K562 (cell line): ENCODE data around the gene OR5AC2. TPM values are rescaled to one million over a fixed set of nuclear protein-coding genes. Genes with fewer than 3 reads are reported as not detected.

ENCODE experiments used
- polyA plus RNA-seq, 8 experiments: library from polyadenylated mRNA; depleted of rRNA in 4 of 8; stranded (reverse) in 5 of 8; unstranded in 3 of 8; fragments of >200 nt; fragmentation: Nextera tagmentation in 2 of 8; fragmentation: Illumina TruSeq in 1 of 8; extraction: Ambion mirVana in 2 of 8; extraction: Trizol in 1 of 8; gene quantifications; 2 replicates each; pipeline versions ENCODE4 v1.2.1 to v1.2.3, GENCODE V29; 2011 to 2014; ENCODE audit warnings: inconsistent platforms in 1 of 8, missing spikeins in 1 of 8
- total RNA-seq, 7 experiments: library from RNA; depleted of rRNA in 6 of 7; stranded (reverse); fragments of >200 nt in 6 of 7; fragmentation: Illumina TruSeq in 2 of 7; extraction: Trizol in 2 of 7; gene quantifications; 2 replicates each; pipeline versions ENCODE4 v1.2.1 to v1.2.3, GENCODE V29; 2011 to 2021; ENCODE audit warnings: low replicate concordance in 1 of 7

OR5AC2 gene
- total and polyA plus RNA-seq, 9 of the 15 experiments (the other 6 are each of a cell fraction or from before 2014, with no cell fraction given): not detected

Other genes with a start within 250 kb of the OR5AC2 start
- gene RIOX2, start 114.7 kb upstream of the OR5AC2 start, total RNA-seq (2014; rRNA removed): 25.1 and 29.8 TPM in 2 replicates
- 33.3 and 35.0 TPM in 2 replicates for gene RIOX2, start 114.7 kb upstream of the OR5AC2 start, total RNA-seq (2014; rRNA removed; fragmentation: Illumina TruSeq; extraction: Trizol)
- gene RIOX2, start 114.7 kb upstream of the OR5AC2 start, total RNA-seq (2015; rRNA removed; fragmentation: Illumina TruSeq; extraction: Trizol): 29.3 and 33.1 TPM in 2 replicates
- gene RIOX2, start 114.7 kb upstream of the OR5AC2 start, total RNA-seq (2021): 22.2 and 24.0 TPM in 2 replicates
- gene RIOX2, start 114.7 kb upstream of the OR5AC2 start, polyA plus RNA-seq (2011; rRNA removed): 21.1 and 33.7 TPM in 2 replicates
- gene RIOX2, start 114.7 kb upstream of the OR5AC2 start, polyA plus RNA-seq (2014; fragmentation: Illumina TruSeq; extraction: Trizol): 25.9 and 31.3 TPM in 2 replicates
- gene RIOX2, start 114.7 kb upstream of the OR5AC2 start, polyA plus RNA-seq (2014; fragmentation: Nextera tagmentation; extraction: Ambion mirVana): 10 to 100 TPM; 32.6 to 56.0 TPM
- 23.6 and 31.2 TPM in 2 replicates for gene RIOX2, start 114.7 kb upstream of the OR5AC2 start, polyA plus RNA-seq (2014; rRNA removed)
- not detected in 2 replicates for gene GABRR3, start 51.9 kb upstream of the OR5AC2 start, total RNA-seq (2014; rRNA removed)
- gene GABRR3, start 51.9 kb upstream of the OR5AC2 start, total RNA-seq (2014; rRNA removed; fragmentation: Illumina TruSeq; extraction: Trizol): not detected in 2 replicates
- not detected in 2 replicates for gene GABRR3, start 51.9 kb upstream of the OR5AC2 start, total RNA-seq (2015; rRNA removed; fragmentation: Illumina TruSeq; extraction: Trizol)
- gene GABRR3, start 51.9 kb upstream of the OR5AC2 start, total RNA-seq (2021): not detected in 2 replicates
- gene GABRR3, start 51.9 kb upstream of the OR5AC2 start, polyA plus RNA-seq (2011; rRNA removed): not detected in 2 replicates
- gene GABRR3, start 51.9 kb upstream of the OR5AC2 start, polyA plus RNA-seq (2014; fragmentation: Illumina TruSeq; extraction: Trizol): not detected in 2 replicates
- not detected for gene GABRR3, start 51.9 kb upstream of the OR5AC2 start, polyA plus RNA-seq (2014; fragmentation: Nextera tagmentation; extraction: Ambion mirVana)
- gene GABRR3, start 51.9 kb upstream of the OR5AC2 start, polyA plus RNA-seq (2014; rRNA removed): not detected in 2 replicates
- gene OR5H1, start 43.5 kb downstream of the OR5AC2 start, total RNA-seq (2014; rRNA removed): not detected in 2 replicates
- not detected in 2 replicates for gene OR5H1, start 43.5 kb downstream of the OR5AC2 start, total RNA-seq (2014; rRNA removed; fragmentation: Illumina TruSeq; extraction: Trizol)
- not detected in 2 replicates for gene OR5H1, start 43.5 kb downstream of the OR5AC2 start, total RNA-seq (2015; rRNA removed; fragmentation: Illumina TruSeq; extraction: Trizol)
- not detected in 2 replicates for gene OR5H1, start 43.5 kb downstream of the OR5AC2 start, total RNA-seq (2021)
- gene OR5H1, start 43.5 kb downstream of the OR5AC2 start, polyA plus RNA-seq (2011; rRNA removed): not detected in 2 replicates
- not detected in 2 replicates for gene OR5H1, start 43.5 kb downstream of the OR5AC2 start, polyA plus RNA-seq (2014; fragmentation: Illumina TruSeq; extraction: Trizol)
- gene OR5H1, start 43.5 kb downstream of the OR5AC2 start, polyA plus RNA-seq (2014; fragmentation: Nextera tagmentation; extraction: Ambion mirVana): not detected
- gene OR5H1, start 43.5 kb downstream of the OR5AC2 start, polyA plus RNA-seq (2014; rRNA removed): not detected in 2 replicates
- gene OR5H14, start 60.3 kb downstream of the OR5AC2 start, total RNA-seq (2014; rRNA removed): not detected in 2 replicates
- not detected in 2 replicates for gene OR5H14, start 60.3 kb downstream of the OR5AC2 start, total RNA-seq (2014; rRNA removed; fragmentation: Illumina TruSeq; extraction: Trizol)
- gene OR5H14, start 60.3 kb downstream of the OR5AC2 start, total RNA-seq (2015; rRNA removed; fragmentation: Illumina TruSeq; extraction: Trizol): not detected in 2 replicates
- gene OR5H14, start 60.3 kb downstream of the OR5AC2 start, total RNA-seq (2021): not detected in 2 replicates
- gene OR5H14, start 60.3 kb downstream of the OR5AC2 start, polyA plus RNA-seq (2011; rRNA removed): not detected in 2 replicates
- gene OR5H14, start 60.3 kb downstream of the OR5AC2 start, polyA plus RNA-seq (2014; fragmentation: Illumina TruSeq; extraction: Trizol): not detected in 2 replicates
- not detected for gene OR5H14, start 60.3 kb downstream of the OR5AC2 start, polyA plus RNA-seq (2014; fragmentation: Nextera tagmentation; extraction: Ambion mirVana)
- gene OR5H14, start 60.3 kb downstream of the OR5AC2 start, polyA plus RNA-seq (2014; rRNA removed): not detected in 2 replicates
- gene OR5H15, start 79.5 kb downstream of the OR5AC2 start, total RNA-seq (2014; rRNA removed): not detected in 2 replicates
- gene OR5H15, start 79.5 kb downstream of the OR5AC2 start, total RNA-seq (2014; rRNA removed; fragmentation: Illumina TruSeq; extraction: Trizol): not detected in 2 replicates
- gene OR5H15, start 79.5 kb downstream of the OR5AC2 start, total RNA-seq (2015; rRNA removed; fragmentation: Illumina TruSeq; extraction: Trizol): not detected in 2 replicates
- gene OR5H15, start 79.5 kb downstream of the OR5AC2 start, total RNA-seq (2021): not detected in 2 replicates
- gene OR5H15, start 79.5 kb downstream of the OR5AC2 start, polyA plus RNA-seq (2011; rRNA removed): not detected in 2 replicates
- gene OR5H15, start 79.5 kb downstream of the OR5AC2 start, polyA plus RNA-seq (2014; fragmentation: Illumina TruSeq; extraction: Trizol): not detected in 2 replicates
- not detected for gene OR5H15, start 79.5 kb downstream of the OR5AC2 start, polyA plus RNA-seq (2014; fragmentation: Nextera tagmentation; extraction: Ambion mirVana)
- not detected in 2 replicates for gene OR5H15, start 79.5 kb downstream of the OR5AC2 start, polyA plus RNA-seq (2014; rRNA removed)
- gene OR5H6, start 177.1 kb downstream of the OR5AC2 start, total RNA-seq (2014; rRNA removed): not detected in 2 replicates
- gene OR5H6, start 177.1 kb downstream of the OR5AC2 start, total RNA-seq (2014; rRNA removed; fragmentation: Illumina TruSeq; extraction: Trizol): not detected in 2 replicates
- not detected in 2 replicates for gene OR5H6, start 177.1 kb downstream of the OR5AC2 start, total RNA-seq (2015; rRNA removed; fragmentation: Illumina TruSeq; extraction: Trizol)
- not detected in 2 replicates for gene OR5H6, start 177.1 kb downstream of the OR5AC2 start, total RNA-seq (2021)
- gene OR5H6, start 177.1 kb downstream of the OR5AC2 start, polyA plus RNA-seq (2011; rRNA removed): not detected in 2 replicates
- gene OR5H6, start 177.1 kb downstream of the OR5AC2 start, polyA plus RNA-seq (2014; fragmentation: Illumina TruSeq; extraction: Trizol): not detected in 2 replicates
- gene OR5H6, start 177.1 kb downstream of the OR5AC2 start, polyA plus RNA-seq (2014; fragmentation: Nextera tagmentation; extraction: Ambion mirVana): under 1 TPM in 1 of 2 experiments, not detected in 1; 0.08 TPM
- gene OR5H6, start 177.1 kb downstream of the OR5AC2 start, polyA plus RNA-seq (2014; rRNA removed): not detected in 2 replicates
- not detected in 2 replicates for gene OR5H2, start 195.3 kb downstream of the OR5AC2 start, total RNA-seq (2014; rRNA removed)
- gene OR5H2, start 195.3 kb downstream of the OR5AC2 start, total RNA-seq (2014; rRNA removed; fragmentation: Illumina TruSeq; extraction: Trizol): not detected in 2 replicates
- gene OR5H2, start 195.3 kb downstream of the OR5AC2 start, total RNA-seq (2015; rRNA removed; fragmentation: Illumina TruSeq; extraction: Trizol): not detected in 2 replicates
- not detected in 2 replicates for gene OR5H2, start 195.3 kb downstream of the OR5AC2 start, total RNA-seq (2021)
- not detected in 2 replicates for gene OR5H2, start 195.3 kb downstream of the OR5AC2 start, polyA plus RNA-seq (2011; rRNA removed)
- gene OR5H2, start 195.3 kb downstream of the OR5AC2 start, polyA plus RNA-seq (2014; fragmentation: Illumina TruSeq; extraction: Trizol): not detected in 2 replicates
- not detected for gene OR5H2, start 195.3 kb downstream of the OR5AC2 start, polyA plus RNA-seq (2014; fragmentation: Nextera tagmentation; extraction: Ambion mirVana)
- not detected in 2 replicates for gene OR5H2, start 195.3 kb downstream of the OR5AC2 start, polyA plus RNA-seq (2014; rRNA removed)